22Rv1 (cell line): ENCODE measurements around the gene ARHGEF6.

Experiments used
- H3K27ac ChIP-seq: fragments of 450-650 bp; 2 replicates; pipeline ENCODE4 v1.5.1; 2017
- CTCF ChIP-seq: fragments of 450-650 bp; IDR thresholded peaks from 2 replicates; pipeline ENCODE4 v1.5.1; 2017; ENCODE audit warnings: mild to moderate bottlenecking
- ZFX ChIP-seq: fragments of 450-650 bp; IDR thresholded peaks from 2 replicates; pipeline ENCODE4 v1.6.1; 2017; ENCODE audit warnings: antibody characterized with exemption, borderline replicate concordance

Gene ARHGEF6

DNA sequence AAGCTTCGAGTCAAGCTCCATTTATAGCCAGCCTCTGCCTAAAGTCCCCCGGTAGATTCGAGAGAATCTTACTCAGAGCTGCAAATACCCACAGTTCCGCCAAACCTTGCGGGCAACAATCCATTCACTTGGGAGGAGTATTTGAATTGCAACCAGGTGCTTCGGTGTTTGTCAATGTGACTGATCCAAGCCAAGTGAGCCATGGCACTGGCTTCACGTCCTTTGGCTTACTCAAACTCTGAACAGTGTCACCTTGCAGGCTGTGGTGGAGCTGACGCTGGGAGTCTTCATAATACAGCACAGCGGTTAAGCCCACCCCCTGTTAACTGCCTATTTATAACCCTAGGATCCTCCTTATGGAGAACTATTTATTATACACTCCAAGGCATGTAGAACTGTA lies 121.6 kb downstream of the ARHGEF6 start:
- H3K27ac ChIP-seq = no peak overlapping the region
- no peak for TF ChIP-seq CTCF

DNA sequence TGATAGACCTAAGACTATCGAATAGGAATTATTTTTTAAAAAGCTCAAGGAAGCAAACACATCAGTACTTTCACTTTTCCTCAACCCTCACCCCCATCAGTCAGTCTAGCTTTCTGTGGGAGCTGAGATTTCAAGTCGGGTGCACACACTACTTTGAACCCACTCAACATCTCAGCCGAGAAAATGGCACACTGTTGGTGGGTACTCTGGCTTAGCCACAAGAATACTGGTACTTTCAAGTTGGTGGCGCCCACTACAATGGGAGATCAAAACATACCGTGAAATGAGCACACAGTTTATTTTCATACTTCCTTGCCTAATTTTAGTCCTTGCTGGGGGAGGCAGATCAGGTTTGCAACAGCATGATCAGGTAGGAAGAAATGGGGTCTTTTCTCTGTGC lies 122.6 kb downstream of the ARHGEF6 start:
- TF ChIP-seq CTCF = no peak
- TF ChIP-seq ZFX = no peak
- no peak overlapping the region for H3K27ac ChIP-seq

DNA sequence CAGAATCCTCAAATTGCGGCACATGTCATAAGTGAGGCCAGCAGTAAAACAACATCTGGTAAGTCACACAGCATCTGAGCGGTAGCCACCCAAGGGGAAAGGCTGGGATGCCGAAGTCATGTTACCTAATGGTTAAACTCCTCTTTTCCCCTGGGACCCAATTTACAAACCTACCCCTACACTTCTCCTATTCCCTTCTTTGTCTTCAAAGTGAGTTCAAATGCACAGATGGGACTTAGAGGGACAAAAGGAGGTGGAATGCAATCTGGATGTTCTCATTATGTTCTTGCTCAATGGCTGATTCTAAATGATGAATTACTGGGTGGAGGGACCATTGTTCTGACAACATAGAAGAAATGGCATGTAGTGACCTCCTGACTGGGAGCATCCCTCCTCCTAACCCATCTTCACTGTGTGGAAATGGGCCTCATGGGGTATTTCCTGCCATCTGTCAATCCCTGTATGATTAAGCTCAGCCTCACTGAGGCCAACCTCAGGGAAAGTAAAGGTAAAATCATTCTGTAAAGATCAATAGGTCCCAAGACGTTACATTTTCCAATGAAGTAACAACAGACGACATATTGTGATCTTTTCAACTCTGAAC lies 124.3 kb downstream of the ARHGEF6 start:
- no peak for TF ChIP-seq CTCF
- TF ChIP-seq ZFX = no peak
- H3K27ac ChIP-seq = no peak overlapping the region

GRCh38 chrX:136652822-136653723 lies 127.7 kb downstream of the ARHGEF6 start:
- no peak overlapping the region for H3K27ac ChIP-seq
- TF ChIP-seq CTCF (no peak), ZFX (no peak)

DNA sequence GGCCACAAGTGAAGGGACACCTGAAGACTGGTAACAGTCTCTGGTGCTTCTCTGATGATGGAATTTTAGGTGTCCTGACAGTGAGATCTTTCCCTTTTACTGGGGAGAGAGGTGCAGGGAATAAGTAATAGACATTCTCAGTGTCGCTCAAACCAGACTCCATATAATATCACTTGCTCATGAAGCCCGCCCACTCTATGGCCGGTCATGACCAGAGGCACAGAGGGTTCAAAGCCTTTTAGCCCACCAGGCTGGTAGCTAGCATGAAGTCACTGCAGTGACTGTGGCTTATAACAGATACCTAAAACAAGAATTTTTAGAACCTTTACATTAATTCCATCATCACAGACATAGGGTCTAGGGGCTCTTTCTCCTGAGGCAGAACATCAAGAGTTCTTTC lies 129.9 kb downstream of the ARHGEF6 start:
- TF ChIP-seq ZFX (no peak), CTCF (no peak)
- no peak overlapping the region for H3K27ac ChIP-seq

DNA sequence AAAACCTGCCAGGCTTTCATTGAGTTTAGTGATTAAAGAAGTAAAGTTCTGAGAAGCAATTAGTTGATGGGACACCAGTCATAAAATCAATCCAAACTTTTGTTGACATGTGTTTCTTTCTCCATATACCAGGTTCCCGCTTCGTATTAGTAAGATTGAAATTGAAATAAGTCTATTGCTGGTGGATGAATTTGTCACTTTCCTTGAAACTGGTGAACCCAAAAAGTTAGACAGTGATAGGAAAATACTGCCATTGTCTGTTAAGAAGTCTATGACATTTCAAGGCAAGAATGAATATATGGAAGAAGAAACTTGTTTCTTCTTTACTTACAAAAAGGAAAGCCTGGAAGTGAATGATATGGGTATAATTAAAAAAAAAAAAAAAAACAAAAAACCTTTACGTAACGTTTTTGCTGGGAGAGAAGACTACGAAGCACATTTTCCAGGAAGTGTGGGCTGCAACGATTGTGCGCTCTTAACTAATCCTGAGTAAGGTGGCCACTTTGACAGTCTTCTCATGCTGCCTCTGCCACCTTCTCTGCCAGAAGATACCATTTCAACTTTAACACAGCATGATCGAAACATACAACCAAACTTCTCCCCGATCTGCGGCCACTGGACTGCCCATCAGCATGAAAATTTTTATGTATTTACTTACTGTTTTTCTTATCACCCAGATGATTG lies 132.9 kb downstream of the ARHGEF6 start, which contains the start of gene CD40LG:
Gene CD40LG (plus strand): TSS at position 482 of the 684 bp plus-strand sequence. CDS start 91 bp downstream, at position 573.
- no peak within 1 kb of the TSS for H3K27ac ChIP-seq
- TF ChIP-seq ZFX = no peak
- no peak for TF ChIP-seq CTCF
